GM18502 (cell line): ENCODE measurements around the gene NKX6-2.

ENCODE experiments used
- ATAC-seq: cut with Tn5 transposase; IDR thresholded peaks from one replicate; pipeline ENCODE4 v1.9.1; 2021; ENCODE audit warnings: mild to moderate bottlenecking; ENCODE audit not compliant: unreplicated experiment, poor library complexity

The NKX6-2 gene

DNA sequence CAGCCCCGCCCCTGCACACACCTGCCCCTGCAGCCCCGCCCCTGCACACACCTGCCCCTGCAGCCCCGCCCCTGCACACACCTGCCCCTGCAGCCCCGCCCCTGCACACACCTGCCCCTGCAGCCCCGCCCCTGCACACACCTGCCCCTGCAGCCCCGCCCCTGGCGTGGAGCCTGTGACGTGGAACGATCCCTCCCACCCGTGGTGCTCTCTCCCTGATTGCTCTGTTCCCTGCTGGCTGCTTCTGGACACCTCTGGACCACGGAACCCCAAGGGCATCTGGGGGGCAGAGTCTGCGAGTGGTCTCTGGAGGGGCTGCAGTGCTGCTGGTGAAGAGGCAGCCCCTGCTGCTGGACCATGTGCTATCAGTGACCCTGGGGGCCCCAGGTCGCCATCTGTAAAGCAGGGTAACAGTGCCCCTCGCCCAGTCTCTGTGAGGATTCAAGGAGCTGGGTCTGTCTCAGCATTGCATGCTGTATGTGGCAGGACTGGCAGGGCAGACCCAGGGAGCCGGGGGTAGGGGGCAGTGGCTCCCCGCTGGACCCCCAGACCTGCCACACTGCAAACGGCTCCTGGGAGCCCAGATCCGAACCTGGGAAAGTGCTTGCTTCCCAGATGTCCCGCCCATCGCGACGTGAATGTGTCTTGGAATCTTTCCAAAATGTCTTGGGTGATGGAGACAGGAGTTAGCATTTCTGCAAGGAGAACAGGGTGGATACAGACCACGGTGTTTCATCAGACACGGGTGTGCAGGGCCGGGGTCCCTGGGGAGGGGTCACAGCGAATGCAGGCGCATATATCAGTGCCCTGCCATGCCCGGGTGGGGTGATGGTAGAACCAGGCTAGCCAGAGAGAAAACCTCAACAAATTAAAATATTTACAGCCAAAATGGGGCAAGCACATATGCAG, 27.9 kb upstream of the NKX6-2 start:
- no peak for ATAC-seq

DNA sequence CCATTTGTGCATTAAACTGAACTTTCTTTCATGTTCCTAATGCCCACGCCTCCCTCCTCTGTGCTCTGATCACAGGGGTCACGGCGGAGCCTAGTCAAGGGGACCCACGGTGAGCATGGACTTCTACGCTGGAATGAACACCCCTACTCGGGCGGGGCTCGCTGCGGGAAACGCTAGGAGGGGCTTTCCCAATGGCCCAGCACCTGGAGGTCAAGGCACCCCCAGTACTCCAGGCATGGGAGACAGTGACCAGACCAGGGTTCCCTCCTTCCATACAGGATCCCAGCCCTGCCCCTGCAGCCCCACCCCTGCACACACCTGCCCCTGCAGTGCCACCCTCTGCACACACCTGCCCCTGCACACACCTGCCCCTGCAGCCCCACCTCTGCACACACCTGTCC, 27.1 kb upstream of the NKX6-2 start:
- no peak for ATAC-seq

DNA sequence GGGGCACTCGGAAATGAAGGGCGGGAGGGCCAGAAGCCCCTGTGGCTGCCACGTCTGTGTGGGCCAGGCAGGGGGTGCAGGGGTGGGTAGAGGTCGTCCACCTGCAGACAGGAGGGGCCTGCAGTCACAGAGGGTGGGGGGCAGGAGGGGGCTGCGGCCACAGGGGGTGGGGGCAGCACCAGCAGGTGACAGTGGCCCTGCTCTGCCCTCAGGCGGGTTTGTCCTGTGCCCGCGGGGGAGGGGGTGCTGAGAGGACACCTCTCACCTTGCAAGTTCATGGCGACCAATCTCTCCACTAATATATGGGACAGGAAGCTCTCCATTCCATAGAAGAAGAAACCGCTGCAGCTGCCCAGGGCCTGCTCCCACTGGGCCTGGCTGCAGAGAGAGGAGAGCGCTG, 26.6 kb upstream of the NKX6-2 start:
- no peak for ATAC-seq

DNA sequence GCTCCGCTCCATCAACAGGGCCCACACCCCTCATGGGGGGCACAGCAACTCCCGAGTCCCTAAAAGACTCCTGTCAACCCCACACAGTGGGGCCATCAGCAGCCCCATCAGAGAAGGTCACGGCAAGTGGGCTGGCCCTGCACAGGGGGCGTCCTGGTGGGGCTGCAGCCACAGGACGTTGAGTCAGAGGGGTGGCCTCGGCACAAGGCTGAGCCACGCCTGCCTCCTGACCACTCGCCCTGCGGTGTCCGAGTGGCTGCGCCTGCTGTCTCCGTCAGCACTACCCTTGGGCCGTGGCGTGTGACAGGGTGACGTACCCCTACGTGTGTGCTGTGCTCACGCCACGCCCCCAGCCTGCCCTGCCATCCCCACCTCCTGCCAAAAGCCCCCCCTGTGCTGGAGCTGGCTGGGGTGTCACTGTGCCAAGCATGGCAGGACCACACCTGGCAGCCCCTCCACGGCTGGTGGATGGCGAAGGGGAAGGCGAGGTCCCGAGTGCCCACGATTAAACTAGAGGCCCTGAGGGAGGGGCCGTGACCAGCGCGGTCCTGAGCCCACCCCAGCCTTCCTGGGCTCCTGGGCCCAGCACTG, 26.0 kb upstream of the NKX6-2 start:
- ATAC-seq = no peak

DNA sequence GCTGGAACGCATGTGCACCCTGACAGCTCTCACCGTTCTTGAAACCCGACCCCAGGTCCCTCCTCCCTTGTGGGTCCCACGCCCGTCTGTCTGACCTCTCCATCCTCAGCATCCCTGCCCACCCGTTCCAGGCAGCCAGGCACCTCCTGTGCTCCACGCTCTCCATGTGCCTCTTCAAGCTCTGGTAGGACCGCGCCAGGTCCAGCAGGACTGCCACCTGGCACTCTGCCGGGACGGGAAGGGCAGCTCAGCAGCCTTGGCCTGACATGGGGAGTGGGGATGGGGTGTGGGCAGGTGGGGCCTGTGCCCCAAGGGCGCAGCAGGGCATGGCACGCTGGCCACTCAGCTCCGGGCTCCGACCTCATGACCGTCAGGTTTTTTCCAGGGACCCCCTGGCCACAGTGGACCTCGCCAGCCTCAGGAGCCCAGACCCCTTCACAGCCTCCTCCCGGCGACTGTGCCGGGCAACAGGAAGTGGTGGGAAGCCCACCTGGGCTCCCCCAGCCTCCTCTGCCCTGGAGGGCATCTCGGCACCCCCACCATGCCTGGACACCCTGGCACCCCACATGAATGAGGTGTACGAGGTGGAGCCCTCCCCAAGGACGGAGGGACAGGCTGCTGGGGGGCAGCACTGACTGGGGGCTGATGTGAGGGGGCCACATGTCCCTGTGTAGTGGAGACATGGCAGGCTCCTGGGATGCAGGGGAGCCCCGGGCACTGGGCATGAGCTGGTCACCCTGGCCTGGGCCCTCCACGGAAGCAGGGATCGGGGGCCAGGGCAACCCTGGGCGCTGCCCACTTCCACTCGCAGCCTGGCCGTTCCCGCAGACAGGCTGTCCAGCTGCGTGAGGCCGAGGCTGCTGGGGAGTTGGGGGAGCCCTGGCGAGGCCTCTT, 25.1 kb upstream of the NKX6-2 start:
- no peak for ATAC-seq

DNA sequence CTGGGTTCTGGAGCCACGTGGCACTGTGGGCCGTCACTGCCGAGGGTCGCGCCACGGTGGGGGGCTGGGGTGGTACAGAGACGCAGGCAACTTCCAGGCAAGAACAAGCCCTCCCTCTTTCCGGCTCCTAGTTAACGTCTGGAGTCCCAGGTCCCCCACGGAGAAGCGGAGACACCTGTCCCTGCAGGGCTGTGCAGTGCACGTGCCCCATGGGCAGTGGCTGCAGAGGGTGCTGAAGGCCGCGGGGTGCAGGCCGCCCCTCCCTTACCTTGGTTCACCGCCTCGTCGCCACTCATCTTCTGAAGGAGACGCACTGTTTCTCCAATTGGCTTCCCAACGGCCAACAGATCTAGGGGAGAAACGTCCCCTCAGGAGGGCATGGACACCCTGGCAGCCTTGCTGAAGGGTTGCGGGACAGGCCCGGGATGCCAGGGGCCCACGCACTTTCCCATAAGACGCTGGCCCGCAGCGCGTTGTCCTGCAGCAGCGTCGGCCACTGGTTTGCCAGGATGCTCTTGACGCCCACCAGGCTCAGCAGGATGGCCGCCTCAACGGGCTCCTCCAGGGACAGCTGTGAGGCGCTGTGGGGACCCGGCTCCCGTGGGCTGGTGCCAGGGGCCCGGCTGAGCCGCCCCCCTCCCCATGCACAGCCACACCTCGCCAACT, 24.3 kb upstream of the NKX6-2 start:
- no peak for ATAC-seq

DNA sequence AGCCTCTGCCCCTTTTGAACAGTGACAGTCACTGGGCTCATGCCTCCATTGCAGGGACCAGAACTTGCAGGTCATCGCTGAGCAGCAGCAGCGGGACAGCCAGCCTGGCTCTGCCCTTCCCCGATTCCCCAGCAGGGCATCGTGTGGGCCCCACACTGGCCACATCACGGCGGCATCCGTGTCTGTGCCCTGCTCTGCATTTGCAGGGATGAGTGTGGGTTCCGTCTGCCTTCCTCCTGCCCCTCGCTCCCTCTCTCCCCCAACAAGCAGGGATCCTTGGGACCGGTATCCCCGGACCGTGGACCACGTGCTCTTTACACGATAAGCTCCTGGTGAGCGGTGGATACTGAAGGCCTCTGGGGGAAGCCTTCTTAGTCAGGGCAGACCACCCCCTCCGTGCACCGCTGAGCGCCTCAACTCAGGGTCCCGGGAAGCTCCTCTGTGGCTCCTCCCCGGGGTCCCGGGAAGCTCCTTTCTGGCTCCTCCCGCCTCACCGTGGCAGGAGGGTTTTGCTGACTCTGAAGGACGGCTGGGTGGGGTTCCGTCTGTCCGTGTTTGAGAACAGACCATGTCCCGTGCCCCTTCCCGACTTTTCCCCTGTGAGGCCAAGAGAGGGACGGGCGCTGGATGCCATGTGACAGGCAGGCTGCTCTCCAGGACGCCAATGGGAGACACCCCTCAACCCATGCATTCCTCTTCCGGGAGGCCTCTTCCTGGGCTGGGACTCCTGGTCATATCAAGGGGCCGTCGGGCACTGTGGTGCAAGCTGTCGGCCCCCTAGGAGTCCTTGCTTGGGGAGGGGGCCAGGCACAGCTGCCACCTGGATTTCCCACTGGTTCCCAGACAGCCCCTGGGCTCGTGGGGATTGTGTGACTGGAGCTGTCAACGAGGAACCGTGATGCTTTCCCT, 23.5 kb upstream of the NKX6-2 start:
- ATAC-seq = no peak

DNA sequence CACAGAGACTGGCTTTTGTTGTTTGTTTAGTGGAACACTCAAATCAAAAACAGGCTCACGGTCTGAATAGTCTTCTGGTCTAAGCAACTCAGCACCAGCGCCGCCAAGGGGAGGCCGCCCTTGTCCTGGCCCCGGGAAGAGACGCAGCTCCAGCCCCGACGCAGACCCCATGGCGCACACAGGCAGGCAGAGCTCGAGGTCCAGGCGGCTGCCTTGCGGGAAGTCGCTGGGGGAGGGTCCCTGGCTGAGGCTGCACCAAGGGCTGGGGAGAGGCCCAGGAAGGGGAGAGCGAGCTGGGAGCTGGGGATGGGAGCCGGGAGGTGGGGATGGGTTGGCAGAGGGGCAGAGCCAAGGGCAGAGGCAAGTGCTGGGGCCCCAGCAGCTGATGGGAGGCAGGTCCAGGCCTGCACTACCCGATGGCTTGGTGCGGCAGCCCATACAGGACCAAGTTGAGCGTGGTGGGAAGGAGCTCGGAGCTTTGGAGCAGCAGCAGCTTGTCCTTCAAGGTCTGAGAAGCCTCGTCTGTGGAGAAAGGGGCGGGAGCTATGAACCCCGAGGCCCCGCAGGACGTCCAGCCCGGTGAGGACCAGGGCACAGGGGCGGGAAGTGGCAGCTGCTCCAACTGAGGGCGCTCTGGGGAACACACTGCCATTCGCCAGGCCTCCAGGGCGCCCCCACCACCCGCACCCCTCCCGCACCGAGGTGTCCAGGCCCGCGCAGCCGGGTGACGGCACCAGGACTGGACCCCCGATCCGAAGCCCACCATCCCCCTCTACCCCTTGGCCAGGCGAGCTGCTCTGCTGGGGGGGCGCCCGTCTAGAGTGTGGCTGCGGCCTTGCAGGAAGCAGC, 22.7 kb upstream of the NKX6-2 start:
- ATAC-seq = no peak

DNA sequence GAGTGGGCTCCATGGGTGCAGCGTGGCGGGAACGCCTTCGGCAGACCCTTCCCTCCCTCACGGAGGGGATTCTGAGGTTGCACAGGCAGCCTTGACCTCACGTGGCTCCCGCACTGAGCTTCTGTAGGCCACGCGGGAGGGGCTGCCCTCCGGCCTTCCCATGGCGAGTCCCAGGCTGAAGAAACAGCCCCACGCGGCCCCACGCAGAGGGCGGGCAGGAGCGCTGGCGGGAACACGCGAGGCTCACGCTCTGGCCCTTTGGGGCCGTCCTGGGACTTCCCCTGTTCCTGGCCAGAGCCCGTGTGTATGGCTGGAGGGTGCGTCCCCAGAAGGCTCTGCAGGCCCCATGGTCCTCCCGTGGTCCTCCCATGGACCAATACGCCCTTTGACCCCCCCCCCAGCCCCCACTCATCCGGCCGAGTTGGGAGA, 21.7 kb upstream of the NKX6-2 start:
- no peak for ATAC-seq

DNA sequence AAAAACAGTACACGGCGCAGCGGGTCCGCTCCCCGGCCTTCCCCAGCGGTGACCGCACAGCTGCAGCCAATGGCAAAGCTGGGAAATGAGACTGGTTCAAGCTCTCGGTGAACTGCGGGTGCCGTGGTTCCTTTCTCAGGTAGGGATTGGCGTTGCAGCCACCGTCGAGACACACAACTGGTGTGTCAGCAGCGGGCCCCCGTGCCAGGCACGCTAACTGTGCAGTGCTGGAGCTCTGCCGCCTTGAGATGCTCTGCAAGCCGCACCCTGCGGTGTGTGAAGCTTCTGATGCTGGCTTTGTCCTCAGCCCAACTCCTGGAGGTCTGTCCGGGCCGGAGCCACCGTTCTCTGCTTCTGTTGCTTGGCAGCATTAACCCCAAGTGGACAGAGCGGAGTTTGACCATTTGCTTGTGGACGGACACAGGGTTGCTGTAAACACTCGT, 20.6 kb upstream of the NKX6-2 start:
- ATAC-seq = no peak

DNA sequence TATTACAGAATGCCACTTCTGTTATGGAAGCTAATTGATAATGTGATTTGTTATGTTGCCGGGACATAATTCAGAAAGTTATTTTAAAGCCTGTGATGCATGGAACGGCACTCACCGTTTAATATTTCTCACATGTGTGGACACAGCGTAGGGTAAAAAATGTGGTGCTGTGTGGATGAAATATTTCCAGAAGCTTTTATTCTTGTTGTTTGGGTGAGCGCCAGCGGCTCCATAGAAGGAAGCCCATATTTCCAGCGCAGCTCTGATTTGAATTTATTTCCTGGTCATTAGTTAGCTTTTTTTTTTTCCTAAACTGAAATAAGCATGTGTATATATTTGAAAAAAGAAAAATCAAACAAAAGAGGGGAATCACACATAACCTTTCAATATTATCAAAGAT, 20.2 kb upstream of the NKX6-2 start:
- no peak for ATAC-seq

DNA sequence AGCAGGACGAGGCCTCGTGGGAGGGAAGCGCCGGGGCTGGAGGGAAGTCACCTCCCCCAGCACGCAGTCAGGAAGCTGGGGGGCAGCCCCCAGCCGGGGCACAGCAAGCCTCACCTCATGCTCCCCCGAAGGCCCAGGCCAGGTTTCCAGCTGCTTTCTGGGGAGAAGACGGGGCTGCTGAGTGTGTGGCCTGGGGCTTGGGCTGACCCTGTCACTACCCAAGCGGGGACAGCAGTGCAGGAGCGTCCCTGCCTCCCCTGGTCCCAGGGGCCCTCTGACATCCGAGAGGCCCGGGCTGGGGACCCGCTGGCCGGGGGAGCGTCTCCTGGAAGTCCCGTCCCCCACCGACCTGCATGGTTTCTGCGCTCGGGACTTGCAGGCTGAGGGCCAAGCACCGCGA, 19.7 kb upstream of the NKX6-2 start:
- no peak for ATAC-seq

DNA sequence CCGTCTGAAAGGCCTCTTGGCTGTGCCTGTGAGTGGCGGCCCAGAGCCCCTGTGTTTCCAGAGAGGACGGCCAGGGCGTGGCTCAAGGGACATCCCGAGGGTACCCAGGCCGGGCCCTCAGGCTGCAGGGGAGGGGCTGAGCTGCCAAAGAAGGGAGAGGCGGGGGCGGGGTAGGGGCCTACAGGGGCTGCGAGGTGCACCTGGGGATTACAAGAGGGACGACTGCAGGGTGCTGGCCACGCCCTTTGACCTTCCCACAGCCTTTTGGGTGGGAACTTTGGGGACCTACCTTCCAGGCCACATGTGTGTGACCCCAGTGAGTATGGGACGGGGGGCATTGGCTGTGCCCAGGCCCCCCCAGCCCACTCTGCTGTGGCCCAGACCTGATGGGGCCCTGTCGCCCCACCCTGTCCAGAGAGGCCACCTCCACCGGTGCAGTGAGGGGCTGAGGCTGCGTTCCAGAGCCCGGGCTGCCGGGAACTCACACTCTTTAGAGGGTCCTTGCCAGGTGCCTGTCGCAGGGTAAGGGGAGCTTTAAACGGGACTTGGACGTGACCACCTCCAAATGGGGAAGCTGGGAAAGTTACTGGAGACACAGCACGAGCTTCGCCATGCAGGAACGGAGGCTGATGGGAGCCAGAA, 19.0 kb upstream of the NKX6-2 start:
- ATAC-seq = no peak

DNA sequence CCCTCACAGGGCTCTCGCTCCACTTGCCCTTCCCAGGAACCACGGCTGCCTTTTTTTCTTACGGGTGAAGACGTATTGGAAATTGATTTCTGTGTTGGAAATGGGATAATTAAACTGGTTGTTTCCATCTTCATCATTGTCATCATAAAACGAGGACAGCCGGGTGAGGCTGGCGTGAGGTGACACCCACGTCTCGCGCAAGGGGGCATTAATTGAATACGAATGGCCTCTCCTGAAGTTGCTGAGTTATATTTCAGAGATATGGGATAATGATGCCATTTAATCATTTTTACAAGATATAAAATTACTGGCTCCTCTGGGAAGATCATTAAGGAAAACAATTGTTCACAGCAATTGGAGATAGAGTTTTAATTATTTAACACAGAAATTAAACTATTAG, 18.3 kb upstream of the NKX6-2 start:
- ATAC-seq = no peak

DNA sequence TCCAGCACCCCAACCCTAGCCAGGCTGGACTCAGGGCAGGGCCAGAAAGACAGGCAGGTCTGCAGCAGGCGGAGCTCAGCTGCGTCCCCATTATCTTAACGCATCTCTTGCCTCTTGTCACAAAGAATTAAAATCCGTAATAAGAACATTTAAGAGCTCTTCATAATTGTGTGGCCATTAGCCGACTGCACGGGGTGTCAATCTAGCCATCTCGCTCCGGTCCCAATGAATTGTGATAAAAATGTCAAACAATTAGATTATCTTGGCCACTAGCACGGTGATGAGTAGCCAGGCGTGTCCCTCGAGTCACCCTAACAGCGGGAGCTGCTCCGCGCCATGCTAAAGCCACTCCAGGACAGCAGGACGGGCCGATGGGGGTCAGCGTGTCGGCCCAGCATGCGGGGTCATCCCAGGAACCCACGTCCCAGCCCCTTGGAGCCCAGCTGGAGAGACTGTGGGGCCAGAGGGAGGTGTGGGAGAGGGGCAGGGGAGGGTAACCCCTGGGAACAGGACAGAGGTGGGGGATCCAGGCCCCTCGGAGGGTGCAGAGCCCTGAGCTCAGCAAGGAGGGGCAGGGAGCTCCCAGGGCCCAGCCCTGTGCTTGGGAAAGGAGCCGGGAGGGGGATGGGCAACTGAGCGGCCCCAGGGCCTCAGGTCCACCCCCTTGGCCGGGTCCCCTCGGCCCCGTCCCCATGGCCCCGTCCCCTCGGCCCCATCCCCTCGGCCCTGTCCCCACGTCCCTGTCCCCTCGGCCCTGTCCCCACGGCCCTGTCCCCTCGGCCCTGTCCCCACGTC, 17.7 kb upstream of the NKX6-2 start:
- no peak for ATAC-seq

DNA sequence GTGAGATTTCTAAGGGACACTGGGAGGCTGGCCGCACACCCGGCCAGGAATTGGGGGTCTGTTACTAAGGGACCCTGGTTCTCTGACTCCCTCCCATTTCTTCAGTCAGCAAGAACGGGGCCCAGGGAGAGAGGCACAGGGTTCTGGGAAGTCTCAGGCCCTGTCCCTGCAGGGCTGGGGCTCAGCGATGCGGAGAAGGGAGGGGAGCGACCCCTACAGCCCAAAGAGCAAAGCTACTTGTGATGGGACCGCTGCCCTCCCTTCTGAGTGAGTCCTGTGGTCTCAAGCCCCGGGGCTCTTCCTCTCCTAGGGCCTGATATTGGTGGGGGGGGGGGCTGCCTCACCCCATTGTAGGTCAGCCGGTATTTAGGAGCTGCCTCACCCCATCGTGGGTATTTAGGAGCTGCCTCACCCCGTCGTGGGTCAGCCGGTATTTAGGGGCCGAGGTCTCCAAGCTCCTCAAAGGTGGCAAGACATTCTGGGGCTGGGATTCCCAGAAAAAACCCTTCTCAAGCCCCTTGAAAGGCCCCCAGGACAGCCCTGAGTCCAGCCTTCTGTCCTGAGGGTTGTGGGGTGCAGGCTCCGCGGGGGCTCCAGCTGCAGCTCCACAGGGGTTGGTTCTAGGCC, 16.9 kb upstream of the NKX6-2 start:
- ATAC-seq = no peak

DNA sequence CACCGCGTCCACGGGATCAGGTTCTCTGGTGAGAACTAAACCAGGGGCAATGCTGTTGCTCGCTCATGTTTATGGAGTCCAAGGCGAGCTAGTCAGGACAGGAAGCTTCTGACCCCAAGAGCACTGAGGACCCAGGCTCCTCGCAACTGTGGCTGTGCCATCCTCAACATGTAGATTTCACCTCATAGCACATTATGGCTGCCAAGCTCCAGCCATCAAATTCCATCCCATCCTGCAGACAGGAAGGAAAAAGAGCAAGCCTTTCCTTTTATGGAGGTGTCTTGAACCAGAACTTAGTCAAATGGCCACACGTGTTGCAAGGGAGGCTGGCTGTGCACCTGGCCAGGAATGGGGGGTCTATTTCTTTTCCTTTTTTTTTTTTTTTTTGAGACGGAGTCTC, 16.1 kb upstream of the NKX6-2 start:
- ATAC-seq = no peak
